WTC11 (cell line): ENCODE data around the gene MN1. TPM values are rescaled to one million over a fixed set of nuclear protein-coding genes. Genes with fewer than 3 reads are reported as not detected.

ENCODE experiments used
- ATAC-seq: fragments of 200-7000 bp; cut with Tn5 transposase; 2 replicates; pipeline ENCODE4 v1.10.0; 2021; ENCODE audit warnings: mild to moderate bottlenecking, moderate library complexity
- CTCF ChIA-PET: fragments of 300-600 bp; sonication (Branson Sonifier 250); formaldehyde crosslinking; loops from one replicate; lab custom pipeline; 2021; ENCODE audit warnings: antibody characterized with exemption; lab: Charles Lee
- POLR2A ChIA-PET: fragments of 350-600 bp; sonication (Branson Sonifier 250); formaldehyde crosslinking; loops from one replicate; lab custom pipeline; 2021; ENCODE audit warnings: antibody characterized with exemption; lab: Charles Lee
- DNase-seq: peaks from one replicate; pipeline ENCODE4 v3.0.0; 2021; ENCODE audit warnings: low spot score
- H3K27ac Mint-ChIP-seq: 2 replicates; pipeline ENCODE4 v1.8.0; 2021; ENCODE audit warnings: mixed read lengths
- H3K27me3 Mint-ChIP-seq: 2 replicates; pipeline ENCODE4 v1.8.0; 2021; ENCODE audit warnings: low read depth, mild to moderate bottlenecking, moderate library complexity, mixed read lengths
- H3K36me3 Mint-ChIP-seq: 2 replicates; pipeline ENCODE4 v1.8.0; 2021; ENCODE audit warnings: mixed read lengths
- H3K4me1 Mint-ChIP-seq: 2 replicates; pipeline ENCODE4 v1.8.0; 2022; ENCODE audit warnings: mixed read lengths
- H3K4me3 Mint-ChIP-seq: 2 replicates; pipeline ENCODE4 v1.8.0; 2021; ENCODE audit warnings: mild to moderate bottlenecking, moderate library complexity, mixed read lengths
- H3K9me3 Mint-ChIP-seq: 2 replicates; pipeline ENCODE4 v1.8.0; 2021; ENCODE audit warnings: mixed read lengths
- ARID4B ChIP-seq: sonication (generic); formaldehyde crosslinking; IDR thresholded peaks from 2 replicates; pipeline ENCODE4 v1.8.0; 2023; ENCODE audit warnings: missing genetic modification reagents, mild to moderate bottlenecking, borderline replicate concordance
- E2F4 ChIP-seq: sonication (generic); formaldehyde crosslinking; IDR thresholded peaks from 2 replicates; pipeline ENCODE4 v1.8.1; 2022; ENCODE audit warnings: low read depth, mild to moderate bottlenecking, moderate library complexity, missing genetic modification reagents, borderline replicate concordance
- ETV6 ChIP-seq: sonication (generic); formaldehyde crosslinking; IDR thresholded peaks from 2 replicates; pipeline ENCODE4 v1.8.1; 2022; ENCODE audit warnings: mild to moderate bottlenecking, missing genetic modification reagents
- FOXK1 ChIP-seq: sonication (generic); formaldehyde crosslinking; IDR thresholded peaks from 2 replicates; pipeline ENCODE4 v1.8.0; 2022; ENCODE audit warnings: mild to moderate bottlenecking, moderate library complexity, missing genetic modification reagents
- FOXP1 ChIP-seq: sonication (generic); formaldehyde crosslinking; IDR thresholded peaks from 2 replicates; pipeline ENCODE4 v1.8.0; 2022; ENCODE audit warnings: missing genetic modification reagents, mild to moderate bottlenecking, moderate library complexity, borderline replicate concordance
- HMGXB4 ChIP-seq: sonication (generic); formaldehyde crosslinking; IDR thresholded peaks from 2 replicates; pipeline ENCODE4 v1.8.1; 2023; ENCODE audit warnings: mild to moderate bottlenecking, moderate library complexity, missing genetic modification reagents
- JAZF1 ChIP-seq: fragments of 250-450 bp; sonication (Bioruptor Pico); IDR thresholded peaks from 2 replicates; pipeline ENCODE4 v1.9.0; 2021; ENCODE audit warnings: moderate library complexity, mild to moderate bottlenecking, inconsistent platforms
- NFYB ChIP-seq: sonication (generic); formaldehyde crosslinking; conservative IDR thresholded peaks from 2 replicates; pipeline ENCODE4 v1.8.0; 2022; ENCODE audit warnings: low read depth, missing genetic modification reagents
- PRRX2 ChIP-seq: fragments of 250-450 bp; sonication (Bioruptor Pico); IDR thresholded peaks from 2 replicates; pipeline ENCODE4 v1.8.0; 2021; ENCODE audit warnings: mild to moderate bottlenecking
- SMAD4 ChIP-seq: sonication (generic); formaldehyde crosslinking; IDR thresholded peaks from 2 replicates; pipeline ENCODE4 v1.8.0; 2022; ENCODE audit warnings: mild to moderate bottlenecking, missing genetic modification reagents
- STAT6 ChIP-seq: sonication (generic); formaldehyde crosslinking; conservative IDR thresholded peaks from 2 replicates; pipeline ENCODE4 v1.8.1; 2023; ENCODE audit warnings: mild to moderate bottlenecking, low read depth, missing genetic modification reagents, moderate library complexity
- TCF7 ChIP-seq: sonication (generic); formaldehyde crosslinking; IDR thresholded peaks from 2 replicates; pipeline ENCODE4 v1.8.0; 2022; ENCODE audit warnings: mild to moderate bottlenecking, low read depth, missing genetic modification reagents, moderate library complexity
- ZNF219 ChIP-seq: sonication (generic); formaldehyde crosslinking; IDR thresholded peaks from 2 replicates; pipeline ENCODE4 v1.8.0; 2023; ENCODE audit warnings: missing genetic modification reagents, mild to moderate bottlenecking, borderline replicate concordance
- ZNF232 ChIP-seq: sonication (generic); formaldehyde crosslinking; IDR thresholded peaks from 2 replicates; pipeline ENCODE4 v1.8.0; 2022; ENCODE audit warnings: mild to moderate bottlenecking, missing genetic modification reagents
- ZNF263 ChIP-seq: sonication (generic); formaldehyde crosslinking; IDR thresholded peaks from 2 replicates; pipeline ENCODE4 v1.8.1; 2022; ENCODE audit warnings: low read depth, mild to moderate bottlenecking, moderate library complexity, missing genetic modification reagents
- ZNF671 ChIP-seq: fragments of 250-450 bp; sonication (Bioruptor Pico); IDR thresholded peaks from 2 replicates; pipeline ENCODE4 v1.8.0; 2021; ENCODE audit warnings: mild to moderate bottlenecking
- total RNA-seq: library from RNA; stranded (reverse); gene quantifications from 3 replicates; pipeline ENCODE4 v1.2.3, GENCODE V29; 2021

The MN1 gene
- total RNA-seq, 1 experiment from 2014 or later, result 21.3 TPM

GRCh38 chr22:27803841-27804415 is 2.4 kb upstream of the MN1 start:
- ChIA-PET CTCF (interaction anchor here (0.7 to 1.5 kb wide), 9 partner anchors 9 to 1045 kb away, joined by 3 to 5 read pairs (median 3); no protein-coding TSS in a partner anchor), POLR2A (no interaction called here)
- Mint-ChIP-seq H3K27me3 (peaks cover 54% of the 10 kb centered on the region), H3K4me1 (peaks cover 31% of the 10 kb centered on the region), H3K27ac (no peak overlapping the region), H3K9me3 (no peaks in the 10 kb centered on the region), H3K4me3 (no peak overlapping the region), H3K36me3 (no peaks in the 10 kb centered on the region)
- no peak for TF ChIP-seq ARID4B (CRISPR knock-in tag)
- DNase-seq, result no peak
- no peak for ATAC-seq

GRCh38 chr22:27802346-27803073 is 954 bp upstream of the MN1 start:
- ChIA-PET POLR2A (no interaction called here), CTCF (interaction anchor here (0.9 to 1.0 kb wide), 3 partner anchors 74 to 138 kb away, joined by 3 read pairs; no protein-coding TSS in a partner anchor)
- TF ChIP-seq PRRX2 (CRISPR knock-in tag) (0 out of 2 replicates have a peak, but pooled peaks have one; percentile 30), ZNF263 (CRISPR knock-in tag) (no peak), TCF7 (CRISPR knock-in tag) (no peak), NFYB (CRISPR knock-in tag) (no peak), JAZF1 (CRISPR knock-in tag) (no peak), ZNF671 (CRISPR knock-in tag) (no peak), STAT6 (CRISPR knock-in tag) (no peak), HMGXB4 (CRISPR knock-in tag) (0 out of 2 replicates have a peak, but pooled peaks have one; percentile 14)
- peak overlapping the region; percentile 81 for H3K4me3 Mint-ChIP-seq
- H3K27ac Mint-ChIP-seq, result no peak overlapping the region
- peaks cover 65% of the 10 kb centered on the region for H3K27me3 Mint-ChIP-seq
- H3K4me1 Mint-ChIP-seq, result peaks cover 30% of the 10 kb centered on the region
- no peaks in the 10 kb centered on the region for H3K9me3 Mint-ChIP-seq
- no peaks in the 10 kb centered on the region for H3K36me3 Mint-ChIP-seq
- DNase-seq (no peak), ATAC-seq (no peak)

GRCh38 chr22:27801202-27801615 is 347 bp downstream of the MN1 start:
- Mint-ChIP-seq H3K4me3 (peak overlapping the region; percentile 81), H3K27ac (no peak overlapping the region), H3K9me3 (no peaks in the 10 kb centered on the region), H3K27me3 (peaks cover 78% of the 10 kb centered on the region), H3K36me3 (no peaks in the 10 kb centered on the region), H3K4me1 (peaks cover 35% of the 10 kb centered on the region)
- peak; percentile 58 for DNase-seq
- peak; percentile 4 for ATAC-seq
- TF ChIP-seq FOXK1 (CRISPR knock-in tag), result 0 out of 2 replicates have a peak, but pooled peaks have one; percentile 38
- TF ChIP-seq E2F4, result 0 out of 2 replicates have a peak, but pooled peaks have one; percentile 17
- TF ChIP-seq ETV6 (CRISPR knock-in tag), result 0 out of 2 replicates have a peak, but pooled peaks have one; percentile 33
- TF ChIP-seq TCF7 (CRISPR knock-in tag), result peak; percentile 38; the same call in 1 of the 2 replicates
- TF ChIP-seq ZNF219, result no peak
- TF ChIP-seq SMAD4 (CRISPR knock-in tag), result no peak
- no peak for TF ChIP-seq ZNF232 (CRISPR knock-in tag)
- TF ChIP-seq FOXP1 (CRISPR knock-in tag), result 0 out of 2 replicates have a peak, but pooled peaks have one; percentile 35
- POLR2A ChIA-PET, result interaction anchor here (0.6 to 1.2 kb wide), 4 partner anchors 28 to 130 kb away, joined by 3 to 5 read pairs (median 4); no protein-coding TSS in a partner anchor
- CTCF ChIA-PET, result interaction anchor here (0.6 to 1.4 kb wide), 5 partner anchors 72 to 714 kb away, joined by 3 read pairs; no protein-coding TSS in a partner anchor
